Lung (tissue), 16 donors: ENCODE measurements around the gene SYT8. TPM values are rescaled to one million over a fixed set of nuclear protein-coding genes. Genes with fewer than 3 reads are reported as not detected.
A peak's percentile ranks its signal among the peaks of the same experiment; 100 is the strongest.

Experiments used
- ATAC-seq: fragments of 200-7000 bp; cut with Tn5 transposase; one replicate; pipeline ENCODE4 v1.9.1; 2020; ENCODE audit warnings: moderate number of reproducible peaks; ENCODE audit not compliant: insufficient read depth, low FRiP score
- DNase-seq, 3 donors: peaks; one replicate each; pipeline ENCODE4 v3.0.0-alpha.2; 2013 to 2017
- H3K27ac ChIP-seq, 2 donors: one replicate each; pipeline ENCODE4 v1.5.1; 2013; ENCODE audit warnings: mild to moderate bottlenecking in 2 of 2, moderate library complexity in 2 of 2, control low read depth in 1 of 2, inconsistent platforms in 1 of 2, low read depth in 1 of 2, low read length in 1 of 2
- H3K27me3 ChIP-seq, 3 donors: one replicate each; pipeline ENCODE4 v1.5.1; 2013; ENCODE audit warnings: low read length in 2 of 3; ENCODE audit not compliant: control insufficient read depth in 3 of 3, insufficient read depth in 3 of 3
- H3K36me3 ChIP-seq, 4 donors: one replicate each; pipeline ENCODE4 v1.5.1; 2013; ENCODE audit warnings: low read length in 4 of 4, mild to moderate bottlenecking in 1 of 4, moderate library complexity in 1 of 4; ENCODE audit not compliant: control insufficient read depth in 4 of 4, insufficient read depth in 4 of 4
- H3K4me1 ChIP-seq, 5 donors: one replicate each; pipeline ENCODE4 v1.5.1; 2013; ENCODE audit warnings: low read length in 5 of 5, mild to moderate bottlenecking in 2 of 5, moderate library complexity in 1 of 5; ENCODE audit not compliant: control insufficient read depth in 5 of 5, insufficient read depth in 5 of 5
- H3K4me3 ChIP-seq: one replicate; pipeline ENCODE4 v1.5.1; 2013; ENCODE audit warnings: mild to moderate bottlenecking, control low read depth, moderate library complexity
- H3K9ac ChIP-seq, 2 donors: one replicate each; pipeline ENCODE4 v1.5.1; 2013; ENCODE audit warnings: low read length in 2 of 2, control low read depth in 1 of 2; ENCODE audit not compliant: insufficient read depth in 1 of 2
- H3K9me3 ChIP-seq, 4 donors: one replicate each; pipeline ENCODE4 v1.5.1; 2013; ENCODE audit warnings: low read length in 3 of 4, mild to moderate bottlenecking in 1 of 4, moderate library complexity in 1 of 4; ENCODE audit not compliant: control insufficient read depth in 4 of 4, insufficient read depth in 3 of 4
- CTCF ChIP-seq: IDR thresholded peaks from 2 replicates; pipeline ENCODE4 v1.5.1; 2012; ENCODE audit warnings: mild to moderate bottlenecking; ENCODE audit errors: control extremely low read depth, extremely low read depth
- WGBS, 2 donors: extraction: QIAGEN DNeasy Blood & Tissue Kit; methylation state at CpG; one replicate each; pipeline ENCODE4 v1.1.7; 2013; 5-methylcytosine and 5-hydroxymethylcytosine counted together
- long read RNA-seq, 5 donors: transcript quantifications; one replicate each; lab custom pipeline, GENCODE V29; 2026
- polyA plus RNA-seq, 2 donors: library from polyadenylated mRNA; stranded (reverse); fragments of 200-250 nt; gene quantifications; one replicate each; pipeline ENCODE4 v1.2.1, GENCODE V29; 2013
- total RNA-seq, 2 donors: library from RNA; depleted of rRNA in 1 of 2; stranded (reverse); fragments of >200 nt in 1 of 2; gene quantifications; one replicate each; pipeline ENCODE4 v1.2.1, GENCODE V29; 2014 to 2021
- donor health status: control.
- donor health status: control.
- donor health status: Bipolar disorder and iron deficiency.
- donor health status: healthy.
- donor health status: DM: yes; HTN: yes; CAD: no.

SYT8 gene
- 10 to 100 TPM in 1 of 2 donors, 1 to 10 TPM in 1; 2.7 to 40.6 TPM for total RNA-seq
- polyA plus RNA-seq: 10 to 100 TPM; 15.0 to 18.9 TPM
- long read RNA-seq, donor 1: 0 reads
- long read RNA-seq, donor 2: 0 reads
- long read RNA-seq, donor 3: 0 reads
- long read RNA-seq, donor 4: 0 reads
- long read RNA-seq, donor 5: 0 reads

- 84 to 88% methylated on average over 26 of the region's 26 CpGs for WGBS, 2 donors
- H3K9me3 ChIP-seq: no peaks in the 10 kb centered on the region
- DNase-seq (peak in 2 of 3 donors; percentile 42 to 67), ATAC-seq (no peak)
- H3K4me3 ChIP-seq: no peak within 1 kb of the TSS
- H3K27ac ChIP-seq: peak within 1 kb of the TSS in 1 of 2 donors; percentile 93
- TF ChIP-seq CTCF: no peak
- no peak within 1 kb of the TSS for H3K9ac ChIP-seq
- H3K27me3 ChIP-seq: no peaks in the 10 kb centered on the region
- no peaks in the 10 kb centered on the region for H3K36me3 ChIP-seq
- H3K4me1 ChIP-seq: peaks cover 0 to 37% (median 2%) of the 10 kb centered on the region in 5 donors
Measured at GRCh38 chr11:1834779-1835670, at the start of gene SYT8. Gene SYT8 (plus strand): TSS chr11:1834990. CDS start chr11:1835106, 116 bp downstream.

DNA sequence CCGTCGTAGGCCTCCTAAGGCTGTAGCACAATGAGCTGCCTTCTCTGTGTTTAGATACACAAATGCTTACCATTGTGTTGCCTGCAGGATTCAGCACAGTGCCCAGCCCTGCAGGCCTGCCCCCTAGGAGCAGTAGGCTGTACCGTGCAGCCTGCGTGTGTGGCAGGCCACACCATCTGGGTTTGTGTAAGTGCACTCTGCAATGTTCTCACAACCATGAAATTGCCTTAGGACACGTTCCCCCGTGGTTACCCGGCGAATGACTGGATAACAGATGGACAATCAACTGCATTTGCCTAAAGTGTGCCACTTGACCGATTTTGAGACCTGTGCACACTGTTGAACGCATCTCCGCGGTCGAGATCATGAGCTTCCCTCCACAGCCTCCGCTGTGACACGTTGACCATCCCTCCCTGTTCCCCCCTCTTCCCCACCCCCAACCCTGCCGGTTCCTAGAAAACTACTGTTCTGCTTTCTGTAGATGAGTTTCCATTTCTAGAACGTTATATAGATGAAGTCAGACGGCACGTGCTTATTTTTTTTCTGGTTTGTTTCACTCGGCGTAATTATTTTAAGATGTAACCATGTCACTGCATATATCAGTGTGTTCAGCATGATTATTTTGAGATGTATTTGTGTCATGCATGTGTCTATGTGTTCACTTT lies 48.9 kb upstream of the SYT8 start:
- Histone ChIP-seq H3K9ac (no peak overlapping the region), H3K9me3 (no peaks in the 10 kb centered on the region), H3K36me3 (no peaks in the 10 kb centered on the region), H3K4me1 (no peaks in the 10 kb centered on the region), H3K27ac (peak overlapping the region in 1 of 2 donors; percentile 32), H3K27me3 (peaks cover 0 to 3% (median 0%) of the 10 kb centered on the region in 3 donors), H3K4me3 (no peak overlapping the region)
- TF ChIP-seq CTCF: no peak
- ATAC-seq (no peak), DNase-seq (no peak)
- 68 to 70% methylated on average over 21 of the region's 21 CpGs for WGBS, 2 donors

DNA sequence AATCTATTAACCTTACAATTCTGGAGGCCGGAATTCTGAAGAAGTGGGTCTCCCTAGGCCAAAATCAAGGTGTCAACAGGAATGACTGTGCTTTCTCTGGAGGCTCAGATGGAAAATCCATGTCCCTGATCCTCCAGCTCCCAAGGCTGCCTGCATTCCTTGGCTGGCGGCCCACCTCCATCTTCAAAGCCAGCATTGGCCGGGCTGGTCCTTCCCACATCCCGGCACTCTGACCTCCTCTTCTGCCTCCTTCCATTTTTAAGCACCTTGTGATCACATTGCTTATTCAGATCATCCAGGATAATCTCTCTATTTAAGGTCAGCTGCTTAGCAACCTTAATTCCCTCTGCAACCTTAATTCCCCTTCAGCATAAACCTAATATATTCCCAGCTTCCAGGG lies 48.3 kb upstream of the SYT8 start:
- peaks cover 0 to 3% (median 0%) of the 10 kb centered on the region in 3 donors for H3K27me3 ChIP-seq
- no peak overlapping the region for H3K4me3 ChIP-seq
- H3K9ac ChIP-seq: no peak overlapping the region
- H3K27ac ChIP-seq: no peak overlapping the region
- no peak for ATAC-seq
- no peak for DNase-seq
- no peaks in the 10 kb centered on the region for H3K36me3 ChIP-seq
- 94 to 95% methylated on average over 4 of the region's 4 CpGs for WGBS, 2 donors
- no peak for TF ChIP-seq CTCF
- no peaks in the 10 kb centered on the region for H3K4me1 ChIP-seq
- H3K9me3 ChIP-seq: no peaks in the 10 kb centered on the region
